H9 (cell line): ENCODE measurements around the gene RILP. TPM values are rescaled to one million over a fixed set of nuclear protein-coding genes. Genes with fewer than 3 reads are reported as not detected.
A peak's percentile ranks its signal among the peaks of the same experiment; 100 is the strongest.

Source experiments
- DNase-seq: peaks from one replicate; pipeline ENCODE4 v3.0.0-alpha.2; 2017
- H2AFZ ChIP-seq: one replicate; pipeline ENCODE4 v1.6.1; 2013; ENCODE audit warnings: mild to moderate bottlenecking, low read length, control low read depth, moderate library complexity
- H2AK5ac ChIP-seq: 2 replicates; pipeline ENCODE4 v1.6.1; 2013; ENCODE audit warnings: low read length, control low read depth, mixed read lengths; ENCODE audit not compliant: insufficient read length
- H2BK120ac ChIP-seq: one replicate; pipeline ENCODE4 v1.6.1; 2013; ENCODE audit warnings: low read depth, mild to moderate bottlenecking, low read length, control low read depth, inconsistent platforms; ENCODE audit not compliant: poor library complexity, severe bottlenecking
- H2BK12ac ChIP-seq: 2 replicates; pipeline ENCODE4 v1.6.1; 2013; ENCODE audit warnings: low read length, control low read depth, mixed read lengths, low read depth; ENCODE audit not compliant: insufficient read length
- H2BK15ac ChIP-seq: 2 replicates; pipeline ENCODE4 v1.6.1; 2013; ENCODE audit warnings: low read depth, low read length, control low read depth
- H2BK20ac ChIP-seq: one replicate; pipeline ENCODE4 v1.6.1; 2013; ENCODE audit warnings: low read depth, mild to moderate bottlenecking, low read length, control low read depth, inconsistent platforms; ENCODE audit not compliant: poor library complexity, severe bottlenecking
- H2BK5ac ChIP-seq: 2 replicates; pipeline ENCODE4 v1.6.1; 2013; ENCODE audit warnings: low read length, control low read depth, mixed read lengths; ENCODE audit not compliant: insufficient read length
- H3K14ac ChIP-seq: 2 replicates; pipeline ENCODE4 v1.6.1; 2013; ENCODE audit warnings: low read length, control low read depth; ENCODE audit not compliant: insufficient read depth
- H3K18ac ChIP-seq: 2 replicates; pipeline ENCODE4 v1.6.1; 2013; ENCODE audit warnings: low read depth, mild to moderate bottlenecking, mixed read lengths, low read length, control low read depth; ENCODE audit not compliant: insufficient read length
- H3K23ac ChIP-seq: 2 replicates; pipeline ENCODE4 v1.6.1; 2013; ENCODE audit warnings: low read length, control low read depth, mixed read lengths, low read depth; ENCODE audit not compliant: insufficient read length
- H3K23me2 ChIP-seq: 2 replicates; pipeline ENCODE4 v1.6.1; 2013; ENCODE audit warnings: low read depth, mild to moderate bottlenecking, mixed read lengths, low read length, control low read depth; ENCODE audit not compliant: insufficient read length, poor library complexity, severe bottlenecking
- H3K27ac ChIP-seq: 2 replicates; pipeline ENCODE4 v1.5.1; 2013; ENCODE audit warnings: low read length, control low read depth, mixed read lengths, low read depth; ENCODE audit not compliant: insufficient read length
- H3K27me3 ChIP-seq: 2 replicates; pipeline ENCODE4 v1.6.1; 2013; ENCODE audit warnings: low read length, control low read depth, inconsistent platforms; ENCODE audit not compliant: insufficient read depth
- H3K4ac ChIP-seq: 2 replicates; pipeline ENCODE4 v1.6.1; 2013; ENCODE audit warnings: low read depth, mild to moderate bottlenecking, control low read depth, inconsistent platforms, low read length, moderate library complexity
- H3K4me1 ChIP-seq: 2 replicates; pipeline ENCODE4 v1.6.1; 2013; ENCODE audit warnings: low read length, control low read depth, inconsistent platforms; ENCODE audit not compliant: insufficient read depth
- H3K4me2 ChIP-seq: 2 replicates; pipeline ENCODE4 v1.6.1; 2013; ENCODE audit warnings: low read length, control low read depth, mixed read lengths; ENCODE audit not compliant: insufficient read length, insufficient read depth
- H3K56ac ChIP-seq: 2 replicates; pipeline ENCODE4 v1.6.1; 2013; ENCODE audit warnings: low read depth, mild to moderate bottlenecking, mixed read lengths, low read length, control low read depth; ENCODE audit not compliant: insufficient read length
- H3K79me1 ChIP-seq: 2 replicates; pipeline ENCODE4 v1.6.1; 2013; ENCODE audit warnings: low read depth, mild to moderate bottlenecking, moderate library complexity, low read length, control low read depth, inconsistent platforms; ENCODE audit not compliant: insufficient read depth, poor library complexity, severe bottlenecking
- H3K79me2 ChIP-seq: 2 replicates; pipeline ENCODE4 v1.6.1; 2013; ENCODE audit warnings: low read length, control low read depth, inconsistent platforms; ENCODE audit not compliant: insufficient read depth
- H3K9ac ChIP-seq: 2 replicates; pipeline ENCODE4 v1.6.1; 2013; ENCODE audit warnings: low read length, control low read depth, mixed read lengths; ENCODE audit not compliant: insufficient read length; ENCODE audit errors: extremely low read depth
- H3K9me3 ChIP-seq: one replicate; pipeline ENCODE4 v1.6.1; 2013; ENCODE audit warnings: low read depth, low read length, inconsistent platforms; ENCODE audit not compliant: control insufficient read depth
- H3T11ph ChIP-seq: one replicate; pipeline ENCODE4 v1.6.1; 2013; ENCODE audit warnings: mild to moderate bottlenecking, low read length, control low read depth, inconsistent platforms
- H4K20me1 ChIP-seq: one replicate; pipeline ENCODE4 v1.6.1; 2013; ENCODE audit not compliant: control insufficient read depth, insufficient read length, insufficient read depth
- H4K5ac ChIP-seq: 2 replicates; pipeline ENCODE4 v1.6.1; 2013; ENCODE audit warnings: low read depth, mild to moderate bottlenecking, mixed read lengths, low read length, control low read depth; ENCODE audit not compliant: insufficient read length
- H4K8ac ChIP-seq: replicated peaks from 2 replicates; pipeline ENCODE4 v1.6.1; 2013; ENCODE audit warnings: low read length, control low read depth, mixed read lengths, low read depth; ENCODE audit not compliant: insufficient read length
- H4K91ac ChIP-seq: 2 replicates; pipeline ENCODE4 v1.6.1; 2013; ENCODE audit warnings: low read depth, mild to moderate bottlenecking, moderate library complexity, mixed read lengths, low read length, control low read depth; ENCODE audit not compliant: insufficient read length
- H3K27ac Mint-ChIP-seq, 3 experiments: 2 replicates in 2 of 3; 3 replicates in 1 of 3; pipeline ENCODE4 v1.8.0; 2020 to 2021; ENCODE audit warnings: mixed read lengths in 3 of 3, mild to moderate bottlenecking in 1 of 3, moderate library complexity in 1 of 3
- H3K27me3 Mint-ChIP-seq: 2 replicates; pipeline ENCODE4 v1.8.0; 2021; ENCODE audit warnings: low read depth, mild to moderate bottlenecking, moderate library complexity, mixed read lengths
- H3K36me3 Mint-ChIP-seq, 3 experiments: 2 replicates in 2 of 3; 3 replicates in 1 of 3; pipeline ENCODE4 v1.8.0; 2020 to 2021; ENCODE audit warnings: low read depth in 3 of 3, mixed read lengths in 3 of 3; ENCODE audit not compliant: insufficient read depth in 1 of 3
- H3K4me1 Mint-ChIP-seq, 2 experiments: 2 replicates each; pipeline ENCODE4 v1.8.0; 2020; ENCODE audit warnings: mixed read lengths in 2 of 2
- H3K4me3 Mint-ChIP-seq, 2 experiments: 2 replicates in 1 of 2; 3 replicates in 1 of 2; pipeline ENCODE4 v1.8.0; 2020 to 2021; ENCODE audit warnings: mild to moderate bottlenecking in 2 of 2, mixed read lengths in 2 of 2, moderate library complexity in 1 of 2
- H3K9me3 Mint-ChIP-seq, 2 experiments: 2 replicates in 1 of 2; 3 replicates in 1 of 2; pipeline ENCODE4 v1.8.0; 2020; ENCODE audit warnings: mild to moderate bottlenecking in 2 of 2, mixed read lengths in 2 of 2, moderate library complexity in 1 of 2
- WGBS: extraction: QIAGEN DNeasy Blood & Tissue Kit; methylation state at CpG from one replicate; pipeline ENCODE4 v1.1.7; 2013; ENCODE audit warnings: missing lambda C conversion rate, low lambda C conversion rate, mixed read lengths; ENCODE audit not compliant: insufficient read length; ENCODE audit errors: extremely low coverage; 5-methylcytosine and 5-hydroxymethylcytosine counted together
- total RNA-seq: library from RNA; stranded (reverse); gene quantifications from 2 replicates; pipeline ENCODE4 v1.2.1, GENCODE V29; 2021
- TF ChIP-seq, protein P1 (sequence below): fragments of 200-600 bp; sonication (generic); conservative IDR thresholded peaks from 3 replicates; pipeline ENCODE4 v1.8.0; 2021; ENCODE audit warnings: antibody characterized with exemption, mild to moderate bottlenecking

The RILP gene
- total RNA-seq, 1 experiment from 2014 or later, result 5.4 TPM

DNA sequence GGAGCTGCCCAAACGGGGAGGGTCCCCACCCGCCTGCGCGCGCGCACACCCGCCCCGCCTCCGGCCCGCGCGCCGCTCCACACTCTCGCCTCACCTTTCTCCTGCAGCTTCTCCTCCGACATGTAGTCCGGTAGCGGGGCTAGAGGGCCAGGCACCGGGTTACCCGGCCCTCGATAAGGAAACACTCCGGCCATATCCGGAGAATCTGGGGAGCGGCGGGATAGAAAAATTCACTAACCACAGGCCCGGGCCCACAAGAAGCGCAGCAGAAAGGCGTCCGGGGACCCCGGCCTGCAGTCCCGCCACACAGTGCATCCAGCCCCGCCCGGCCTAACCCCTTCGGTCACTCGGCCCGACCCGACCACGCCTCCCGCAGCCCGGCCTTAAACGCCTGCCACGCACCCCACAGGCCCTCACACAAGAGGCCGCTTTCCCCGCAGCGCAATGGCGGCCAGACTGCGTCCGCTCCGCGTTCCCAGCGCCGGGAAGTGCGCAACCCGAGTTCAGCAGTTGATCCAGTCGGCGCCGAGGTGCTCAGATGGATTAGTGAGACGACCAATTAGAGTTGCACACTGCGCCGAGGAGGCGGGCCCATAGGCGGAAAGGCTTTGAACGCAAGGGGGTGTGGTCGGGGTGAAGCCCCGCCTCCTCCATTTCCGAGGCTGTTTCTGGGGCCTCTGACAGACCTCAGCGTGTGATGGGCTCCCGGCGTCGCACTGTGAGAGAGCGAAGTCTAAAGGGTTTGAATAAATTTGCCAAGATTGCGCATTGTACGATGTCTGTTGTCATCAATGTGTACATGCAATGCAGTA, 34.9 kb upstream of the RILP start, which contains the start of gene PRPF8:
Gene PRPF8, minus strand, starts transcription at position 490 of the 812 bp plus-strand sequence. Its CDS starts 296 bp downstream, at position 194.
- H2BK20ac ChIP-seq, result no peak within 1 kb of the TSS
- H3K4me1 ChIP-seq, result no peaks in the 10 kb centered on the region
- Mint-ChIP-seq H3K9me3 (peaks cover 4% of the 10 kb centered on the region in 2 experiments; a peak in 4 of 5 replicates), H3K4me1 (peaks cover 13 to 15% of the 10 kb centered on the region in 2 experiments), H3K4me3 (peak within 1 kb of the TSS; percentile 99), H3K27ac (peak within 1 kb of the TSS; percentile 95 to 100 (median 96)), H3K36me3 (peaks cover 43 to 52% (median 47%) of the 10 kb centered on the region in 3 experiments), H3K27me3 (no peaks in the 10 kb centered on the region)
- H4K5ac ChIP-seq, result no peak within 1 kb of the TSS
- H2AFZ ChIP-seq, result no peak within 1 kb of the TSS
- peak within 1 kb of the TSS; percentile 71 for H3K4me2 ChIP-seq
- no peak within 1 kb of the TSS for H4K91ac ChIP-seq
- no peak within 1 kb of the TSS for H2BK12ac ChIP-seq
- no peak within 1 kb of the TSS for H2BK120ac ChIP-seq
- WGBS, result no CpG with 5 or more reads among the region's 72 CpGs
- H3K79me2 ChIP-seq, result peaks cover 5% of the 10 kb centered on the region; the same call in 1 of the 2 replicates
- H3T11ph ChIP-seq, result no peak within 1 kb of the TSS
- H4K8ac ChIP-seq, result no peak within 1 kb of the TSS
- no peaks in the 10 kb centered on the region for H4K20me1 ChIP-seq
- TF ChIP-seq, protein P1, sequence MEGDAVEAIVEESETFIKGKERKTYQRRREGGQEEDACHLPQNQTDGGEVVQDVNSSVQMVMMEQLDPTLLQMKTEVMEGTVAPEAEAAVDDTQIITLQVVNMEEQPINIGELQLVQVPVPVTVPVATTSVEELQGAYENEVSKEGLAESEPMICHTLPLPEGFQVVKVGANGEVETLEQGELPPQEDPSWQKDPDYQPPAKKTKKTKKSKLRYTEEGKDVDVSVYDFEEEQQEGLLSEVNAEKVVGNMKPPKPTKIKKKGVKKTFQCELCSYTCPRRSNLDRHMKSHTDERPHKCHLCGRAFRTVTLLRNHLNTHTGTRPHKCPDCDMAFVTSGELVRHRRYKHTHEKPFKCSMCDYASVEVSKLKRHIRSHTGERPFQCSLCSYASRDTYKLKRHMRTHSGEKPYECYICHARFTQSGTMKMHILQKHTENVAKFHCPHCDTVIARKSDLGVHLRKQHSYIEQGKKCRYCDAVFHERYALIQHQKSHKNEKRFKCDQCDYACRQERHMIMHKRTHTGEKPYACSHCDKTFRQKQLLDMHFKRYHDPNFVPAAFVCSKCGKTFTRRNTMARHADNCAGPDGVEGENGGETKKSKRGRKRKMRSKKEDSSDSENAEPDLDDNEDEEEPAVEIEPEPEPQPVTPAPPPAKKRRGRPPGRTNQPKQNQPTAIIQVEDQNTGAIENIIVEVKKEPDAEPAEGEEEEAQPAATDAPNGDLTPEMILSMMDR, result no peak
- H2BK5ac ChIP-seq, result no peak within 1 kb of the TSS
- peaks cover 3% of the 10 kb centered on the region for H3K23me2 ChIP-seq
- H2AK5ac ChIP-seq, result no peak within 1 kb of the TSS
- no peaks in the 10 kb centered on the region for H3K9me3 ChIP-seq
- H3K4ac ChIP-seq, result no peak within 1 kb of the TSS
- peak within 1 kb of the TSS; percentile 67 for H3K9ac ChIP-seq
- H3K27ac ChIP-seq, result no peak within 1 kb of the TSS
- H3K23ac ChIP-seq, result no peak within 1 kb of the TSS
- DNase-seq, result peak; percentile 99
- no peak within 1 kb of the TSS for H3K56ac ChIP-seq
- no peak within 1 kb of the TSS for H2BK15ac ChIP-seq
- peak within 1 kb of the TSS; percentile 51 for H3K18ac ChIP-seq
- no peak within 1 kb of the TSS; the same call in 1 of the 2 replicates for H3K14ac ChIP-seq
- peaks cover 5% of the 10 kb centered on the region for H3K79me1 ChIP-seq
- H3K27me3 ChIP-seq, result 0 out of 2 replicates have a peak, but pooled peaks cover 3% of the 10 kb centered on the region
